ENCODE measurements around the gene IRF3.

Gene IRF3

GRCh38 chr19:49665036-49665350 is 664 bp downstream of the IRF3 start:
- no peak for DNase-seq

- DNase-seq, result peak; percentile 40
These were observed 1.3 kb downstream of the IRF3 start for GRCh38 chr19:49664171-49665035.

GRCh38 chr19:49663224-49663623 is 2.4 kb downstream of the IRF3 start:
- no peak for DNase-seq

- no peak for DNase-seq
These were observed 3.6 kb downstream of the IRF3 start for GRCh38 chr19:49662011-49662410.

- no peak for DNase-seq
These were observed 5.2 kb downstream of the IRF3 start for GRCh38 chr19:49660338-49660961.

- no peak for DNase-seq
These were observed 6.9 kb downstream of the IRF3 start for GRCh38 chr19:49658566-49659442.

- DNase-seq, result no peak
These were observed 7.5 kb downstream of the IRF3 start for GRCh38 chr19:49658139-49658517.

GRCh38 chr19:49657493-49658138 is 8.0 kb downstream of the IRF3 start:
- DNase-seq, result no peak

GRCh38 chr19:49656456-49657109 is 9.1 kb downstream of the IRF3 start:
- DNase-seq, result no peak

GRCh38 chr19:49655570-49656455 is 9.8 kb downstream of the IRF3 start:
- no peak for DNase-seq

GRCh38 chr19:49654581-49654980 is 11.1 kb downstream of the IRF3 start:
- no peak for DNase-seq

GRCh38 chr19:49653466-49653806 is 12.2 kb downstream of the IRF3 start:
- DNase-seq, result no peak

- no peak for DNase-seq
These were observed 12.8 kb downstream of the IRF3 start for GRCh38 chr19:49652551-49653465.

- no peak for DNase-seq
These were observed 13.7 kb downstream of the IRF3 start for GRCh38 chr19:49651820-49652550.

GRCh38 chr19:49651029-49651819 is 14.4 kb downstream of the IRF3 start:
- no peak for DNase-seq

GRCh38 chr19:49646586-49646985 is 19.1 kb downstream of the IRF3 start:
- DNase-seq, result no peak

- no peak for DNase-seq
These were observed 19.7 kb downstream of the IRF3 start for GRCh38 chr19:49645995-49646394.

GRCh38 chr19:49645592-49645991 is 20.1 kb downstream of the IRF3 start:
- DNase-seq, result no peak

- no peak for DNase-seq
These were observed 22.2 kb downstream of the IRF3 start for GRCh38 chr19:49643466-49643865.
